ENCODE measurements around the gene RAB3GAP2.
"Not testable (repeated sequence)": the region's sequence is repeated elsewhere in the genome, so short reads cannot be mapped to it uniquely, and the experiment has no call there.

The RAB3GAP2 gene, protein sequence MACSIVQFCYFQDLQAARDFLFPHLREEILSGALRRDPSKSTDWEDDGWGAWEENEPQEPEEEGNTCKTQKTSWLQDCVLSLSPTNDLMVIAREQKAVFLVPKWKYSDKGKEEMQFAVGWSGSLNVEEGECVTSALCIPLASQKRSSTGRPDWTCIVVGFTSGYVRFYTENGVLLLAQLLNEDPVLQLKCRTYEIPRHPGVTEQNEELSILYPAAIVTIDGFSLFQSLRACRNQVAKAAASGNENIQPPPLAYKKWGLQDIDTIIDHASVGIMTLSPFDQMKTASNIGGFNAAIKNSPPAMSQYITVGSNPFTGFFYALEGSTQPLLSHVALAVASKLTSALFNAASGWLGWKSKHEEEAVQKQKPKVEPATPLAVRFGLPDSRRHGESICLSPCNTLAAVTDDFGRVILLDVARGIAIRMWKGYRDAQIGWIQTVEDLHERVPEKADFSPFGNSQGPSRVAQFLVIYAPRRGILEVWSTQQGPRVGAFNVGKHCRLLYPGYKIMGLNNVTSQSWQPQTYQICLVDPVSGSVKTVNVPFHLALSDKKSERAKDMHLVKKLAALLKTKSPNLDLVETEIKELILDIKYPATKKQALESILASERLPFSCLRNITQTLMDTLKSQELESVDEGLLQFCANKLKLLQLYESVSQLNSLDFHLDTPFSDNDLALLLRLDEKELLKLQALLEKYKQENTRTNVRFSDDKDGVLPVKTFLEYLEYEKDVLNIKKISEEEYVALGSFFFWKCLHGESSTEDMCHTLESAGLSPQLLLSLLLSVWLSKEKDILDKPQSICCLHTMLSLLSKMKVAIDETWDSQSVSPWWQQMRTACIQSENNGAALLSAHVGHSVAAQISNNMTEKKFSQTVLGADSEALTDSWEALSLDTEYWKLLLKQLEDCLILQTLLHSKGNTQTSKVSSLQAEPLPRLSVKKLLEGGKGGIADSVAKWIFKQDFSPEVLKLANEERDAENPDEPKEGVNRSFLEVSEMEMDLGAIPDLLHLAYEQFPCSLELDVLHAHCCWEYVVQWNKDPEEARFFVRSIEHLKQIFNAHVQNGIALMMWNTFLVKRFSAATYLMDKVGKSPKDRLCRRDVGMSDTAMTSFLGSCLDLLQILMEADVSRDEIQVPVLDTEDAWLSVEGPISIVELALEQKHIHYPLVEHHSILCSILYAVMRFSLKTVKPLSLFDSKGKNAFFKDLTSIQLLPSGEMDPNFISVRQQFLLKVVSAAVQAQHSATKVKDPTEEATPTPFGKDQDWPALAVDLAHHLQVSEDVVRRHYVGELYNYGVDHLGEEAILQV (N-terminal part only)

DNA sequence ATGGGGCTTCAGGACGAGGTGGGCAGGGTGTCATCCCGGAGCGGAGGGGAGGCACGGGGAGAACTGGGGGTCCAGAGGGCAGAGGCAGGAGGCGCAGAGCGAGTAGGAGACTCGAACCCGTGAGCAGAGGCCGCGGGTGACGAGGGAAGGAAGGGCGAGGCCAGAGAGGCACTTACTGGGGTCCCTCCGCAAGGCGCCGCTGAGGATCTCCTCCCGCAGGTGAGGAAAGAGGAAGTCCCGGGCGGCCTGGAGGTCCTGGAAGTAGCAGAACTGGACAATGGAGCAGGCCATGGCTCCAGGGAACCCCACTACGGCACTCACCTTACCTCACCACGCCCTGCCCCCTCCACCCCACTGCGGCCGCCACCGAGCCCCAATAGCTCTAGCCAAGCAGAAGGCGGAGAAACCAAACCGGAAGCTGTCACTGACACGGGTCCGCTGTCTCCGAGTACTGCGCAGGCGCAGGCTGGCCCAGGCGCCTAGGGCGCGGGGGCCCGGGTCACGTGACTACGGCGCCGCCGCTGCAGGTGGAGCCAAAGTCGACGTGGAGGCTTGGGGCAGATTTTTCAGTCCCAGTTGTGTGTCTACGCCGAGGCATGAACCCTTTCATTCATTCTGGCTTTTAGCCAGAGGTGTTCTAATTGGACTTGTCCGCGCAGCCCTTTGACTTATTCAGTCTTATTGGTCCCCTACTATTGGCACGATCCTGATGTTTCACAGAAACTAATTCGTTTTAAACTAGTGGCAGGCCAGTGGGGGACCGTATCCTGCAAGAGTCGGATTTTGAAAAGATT is at the start of gene RAB3GAP2:
TSS of gene RAB3GAP2 (minus strand) at position 407 of the 794 bp plus-strand sequence. CDS start at position 291, 116 bp downstream.
- DNase-seq (ENCODE audit: low read depth in 4 of 4, low spot score in 1 of 4), result peak; percentile 94 to 97 (median 94)

DNA sequence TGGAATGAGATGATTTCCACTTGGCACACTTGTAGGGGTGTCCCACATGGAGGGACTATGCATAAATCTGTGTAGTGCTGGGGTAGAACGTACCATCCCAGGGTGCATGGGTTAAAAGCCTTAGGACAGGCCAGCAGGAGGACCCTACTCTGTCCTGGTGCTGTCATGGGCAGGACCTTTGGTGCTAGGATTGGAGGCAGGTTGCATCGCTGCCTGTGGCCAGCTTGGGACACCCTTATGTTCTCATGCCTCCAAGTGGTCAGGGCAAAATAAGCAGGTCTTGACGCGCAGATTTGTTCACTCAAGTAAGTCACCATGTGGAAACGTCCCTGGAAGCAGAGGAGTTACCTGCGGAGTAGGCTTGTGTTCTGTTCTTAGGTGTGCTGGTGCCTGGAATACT is 49.5 kb upstream of the RAB3GAP2 start:
- DNase-seq (ENCODE audit: low read depth in 4 of 4, low spot score in 1 of 4), result no peak

DNA sequence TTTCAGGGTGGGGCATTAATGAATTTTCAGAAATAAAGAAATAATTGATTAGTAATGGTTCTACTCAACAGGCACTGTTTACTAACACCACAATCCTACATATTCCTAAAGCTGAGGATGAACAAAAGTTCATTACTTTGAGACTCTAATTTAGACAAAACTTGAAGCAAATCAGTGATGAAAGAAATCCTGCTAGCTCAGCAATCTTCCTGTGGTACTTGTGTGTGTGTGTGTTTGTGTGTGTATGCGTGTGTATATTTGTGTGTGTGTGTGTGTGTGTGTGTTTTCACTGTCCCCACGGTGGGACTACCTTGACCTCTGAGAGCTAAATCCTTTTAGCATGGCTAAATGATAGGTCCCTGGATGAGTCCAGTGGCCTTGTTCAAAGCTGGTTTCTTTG is 48.5 kb upstream of the RAB3GAP2 start:
- DNase-seq (ENCODE audit: low read depth in 4 of 4, low spot score in 1 of 4), result no peak

DNA sequence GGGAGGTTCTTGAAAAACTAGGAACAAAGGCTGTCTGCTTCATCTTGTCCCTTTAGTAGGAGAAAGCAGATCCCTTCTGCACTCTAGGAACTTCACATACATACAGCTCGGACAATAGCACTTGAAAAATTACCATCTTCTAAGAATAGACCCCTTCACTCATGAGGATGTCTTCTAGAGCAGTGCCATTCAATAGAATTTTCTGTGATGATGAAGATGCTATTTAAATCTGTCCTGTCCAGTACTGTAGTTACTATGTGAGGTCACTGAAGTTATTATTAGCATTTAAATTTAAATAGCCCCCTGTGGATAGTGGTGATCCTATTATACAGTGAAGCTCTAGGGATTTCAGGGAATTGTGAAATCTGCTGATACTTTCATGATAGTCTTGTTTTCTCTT is 46.4 kb upstream of the RAB3GAP2 start:
- DNase-seq (ENCODE audit: low read depth in 4 of 4, low spot score in 1 of 4), result no peak

DNA sequence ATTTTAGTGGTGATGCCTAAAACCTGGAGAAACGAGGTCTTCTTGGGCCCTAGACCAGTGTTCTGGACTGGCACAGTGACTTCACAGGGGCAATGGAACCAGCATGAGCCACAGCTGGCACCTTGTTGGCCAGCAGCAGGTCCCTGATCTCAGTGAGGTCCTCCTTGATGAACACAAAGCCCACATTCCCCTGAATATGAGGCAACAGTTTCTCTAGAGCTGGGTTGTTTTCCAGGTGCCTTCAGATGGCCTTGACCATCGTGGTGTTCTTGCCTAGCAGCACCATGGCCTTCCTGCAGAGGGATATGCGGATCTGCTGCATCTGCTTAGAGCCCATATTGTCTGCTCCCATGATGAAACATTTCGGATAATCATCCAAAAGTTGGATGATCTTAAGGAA is 44.9 kb upstream of the RAB3GAP2 start:
- no peak for DNase-seq (ENCODE audit: low read depth in 4 of 4, low spot score in 1 of 4)

DNA sequence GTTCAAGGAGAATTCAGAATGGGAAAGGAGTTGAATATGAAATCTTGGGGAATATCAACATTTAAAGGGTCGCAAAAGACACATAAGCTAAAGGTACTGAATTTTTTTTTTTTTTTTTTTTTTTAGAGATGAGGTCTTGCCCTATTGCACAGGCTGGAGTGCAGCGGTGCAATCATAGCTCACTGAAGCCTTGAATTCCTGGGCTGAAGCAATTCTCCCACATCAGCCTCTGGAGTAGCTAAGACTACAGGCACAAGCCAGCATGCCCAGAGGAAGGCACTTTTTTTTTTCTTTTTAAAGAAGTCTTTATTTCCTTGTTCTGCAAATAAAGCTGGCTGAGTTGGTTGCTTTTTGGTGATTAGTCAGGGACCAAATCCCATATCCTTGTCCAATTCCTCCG is 44.1 kb upstream of the RAB3GAP2 start:
- no peak for DNase-seq (ENCODE audit: low read depth in 4 of 4, low spot score in 1 of 4)

DNA sequence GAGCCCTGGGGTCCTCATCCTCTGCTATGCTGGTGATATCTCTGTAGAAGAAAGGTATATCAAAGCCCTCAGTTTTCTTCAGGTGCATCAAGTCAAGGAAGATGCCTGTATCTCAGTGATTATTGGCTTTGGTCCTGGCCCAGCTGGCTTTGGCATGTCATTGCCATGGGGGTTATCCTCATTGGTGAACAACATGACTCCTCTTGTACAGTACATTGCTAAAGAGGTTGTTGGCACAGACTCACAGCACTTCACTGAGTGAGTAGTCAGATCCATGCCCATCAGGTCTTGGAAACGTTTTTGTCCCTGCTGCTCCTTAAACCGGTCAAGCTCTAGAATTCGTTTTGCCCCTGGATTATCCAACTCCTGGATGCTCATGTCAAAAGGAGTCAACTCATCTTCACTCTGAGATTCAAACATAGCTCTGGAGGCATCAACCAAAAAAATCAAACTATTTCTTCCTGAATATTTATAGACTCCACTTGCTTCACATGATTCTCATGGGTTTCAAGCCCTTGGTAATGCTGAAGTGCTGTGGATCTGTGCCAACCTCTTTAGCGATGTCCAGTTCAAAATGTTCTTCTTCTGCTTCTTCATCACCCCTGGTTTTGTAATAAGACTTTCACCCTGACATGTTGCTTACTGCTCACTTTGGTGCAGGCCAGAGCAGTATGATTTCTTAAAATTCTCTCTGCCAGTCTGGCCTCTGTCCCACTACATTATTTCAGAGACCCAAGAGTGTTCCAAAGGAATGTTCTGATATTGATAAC is 43.0 kb upstream of the RAB3GAP2 start:
- no peak for DNase-seq (ENCODE audit: low read depth in 4 of 4, low spot score in 1 of 4)

DNA sequence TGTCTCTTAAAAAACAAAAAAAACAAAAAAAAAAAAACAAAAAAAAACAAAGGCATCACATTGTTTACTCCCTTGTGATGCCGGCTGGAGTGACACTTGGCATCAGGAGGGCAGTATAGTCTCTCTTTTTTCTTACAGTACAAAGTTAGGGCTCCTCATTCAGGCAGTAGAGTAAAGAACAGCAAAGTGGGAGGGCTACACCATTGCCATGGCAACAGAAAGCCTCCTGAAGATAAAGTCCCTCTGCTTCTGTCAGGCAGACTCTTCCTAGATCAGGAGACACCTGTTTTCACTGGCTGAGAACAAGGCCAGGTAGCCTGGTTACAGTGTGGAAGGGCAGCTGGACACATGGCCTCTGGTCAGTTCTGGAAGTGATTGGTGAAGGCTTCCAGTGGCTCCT is 41.3 kb upstream of the RAB3GAP2 start:
- DNase-seq (ENCODE audit: low read depth in 4 of 4, low spot score in 1 of 4), result no peak

DNA sequence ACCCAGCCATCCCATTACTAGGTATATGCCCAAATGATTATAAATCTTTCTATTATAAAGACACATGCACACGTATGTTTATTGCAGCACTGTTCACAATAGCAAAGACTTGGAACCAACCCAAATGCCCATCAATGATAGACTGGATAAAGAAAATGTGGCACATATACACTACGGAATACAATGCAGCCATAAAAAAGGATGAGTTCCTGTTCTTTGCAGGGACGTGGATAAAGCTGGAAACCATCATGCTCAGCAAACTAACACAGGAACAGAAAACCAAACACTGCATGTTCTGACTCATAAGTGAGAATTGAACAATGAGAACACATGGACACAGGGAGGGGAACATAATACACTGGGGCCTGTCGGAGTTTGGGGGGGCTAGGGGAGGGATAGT is 37.9 kb upstream of the RAB3GAP2 start:
- DNase-seq (ENCODE audit: low read depth in 4 of 4, low spot score in 1 of 4), result not testable (repeated sequence)

DNA sequence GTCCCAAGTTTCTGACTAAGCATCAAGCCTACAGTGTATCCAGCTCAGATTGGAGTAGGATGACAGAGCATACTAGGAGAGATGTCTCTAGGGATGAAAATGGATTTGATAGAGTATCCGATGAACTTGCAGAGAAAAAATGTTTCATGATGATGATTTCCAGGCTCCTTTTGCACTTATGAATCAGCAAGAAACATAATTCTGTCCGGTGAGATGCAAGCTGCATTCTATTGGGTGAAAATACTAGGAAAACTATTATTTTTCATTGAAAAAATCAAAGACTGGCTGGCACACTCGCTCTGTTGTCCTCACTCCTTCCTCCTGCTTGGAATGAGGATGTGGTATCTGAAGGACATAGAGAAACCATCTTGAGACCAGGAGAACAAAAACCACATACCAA is 35.4 kb upstream of the RAB3GAP2 start:
- no peak for DNase-seq (ENCODE audit: low read depth in 4 of 4, low spot score in 1 of 4)

DNA sequence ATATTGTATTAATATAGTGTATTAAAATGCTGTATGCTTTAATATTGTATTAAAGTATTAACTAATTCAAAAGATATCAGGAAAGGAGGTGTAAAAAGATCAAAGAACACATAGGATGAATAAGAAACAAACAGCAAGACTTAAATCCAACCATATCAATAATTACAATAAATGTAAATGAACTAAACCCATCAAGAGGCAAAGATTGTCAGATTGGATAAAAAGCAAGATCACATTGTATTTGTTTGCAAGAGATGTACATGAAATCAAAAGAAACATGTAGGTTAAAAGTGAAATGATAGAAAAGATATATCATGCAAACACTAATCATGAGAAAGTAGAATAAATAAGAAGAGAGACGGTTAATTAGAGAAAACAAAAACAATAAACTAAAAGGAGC is 34.1 kb upstream of the RAB3GAP2 start:
- DNase-seq (ENCODE audit: low read depth in 4 of 4, low spot score in 1 of 4), result no peak

DNA sequence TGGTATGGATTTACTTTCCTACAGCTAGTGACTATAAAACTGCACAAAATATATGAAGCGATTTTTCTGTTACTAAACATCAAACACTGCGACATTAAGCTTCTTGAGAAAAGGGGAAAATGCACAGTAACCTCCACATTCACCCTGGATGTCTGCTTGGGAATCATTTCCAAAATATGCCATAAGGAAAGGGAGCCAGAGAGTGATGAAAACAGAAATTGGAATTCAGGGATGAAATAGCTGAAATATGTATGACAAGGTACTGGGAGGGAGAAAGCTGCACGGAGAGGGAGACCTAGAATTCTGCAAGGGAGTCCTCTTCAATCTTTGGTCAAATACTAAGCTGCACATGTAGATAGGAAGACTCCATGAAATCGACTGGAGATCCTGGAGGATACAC is 31.6 kb upstream of the RAB3GAP2 start:
- no peak for DNase-seq (ENCODE audit: low read depth in 4 of 4, low spot score in 1 of 4)

DNA sequence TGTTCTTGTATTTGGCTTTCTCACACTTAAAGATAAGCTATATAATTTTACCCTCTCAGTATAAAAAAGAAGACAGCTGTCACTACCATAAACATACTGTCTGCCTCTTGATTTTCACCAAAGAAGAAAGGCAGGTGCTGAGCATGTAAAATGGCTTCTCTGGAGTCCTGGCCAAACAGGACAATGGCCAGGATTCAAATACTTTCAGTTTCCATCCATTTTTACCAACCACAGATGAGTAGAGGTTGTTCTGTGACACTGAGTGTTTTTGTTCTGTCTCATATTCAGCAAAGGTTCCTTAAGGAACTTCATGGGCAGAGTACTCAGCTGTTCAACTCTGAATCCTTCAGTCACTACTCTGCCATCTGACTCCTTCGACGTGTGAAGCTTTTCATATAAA is 29.4 kb upstream of the RAB3GAP2 start:
- no peak for DNase-seq (ENCODE audit: low read depth in 4 of 4, low spot score in 1 of 4)

DNA sequence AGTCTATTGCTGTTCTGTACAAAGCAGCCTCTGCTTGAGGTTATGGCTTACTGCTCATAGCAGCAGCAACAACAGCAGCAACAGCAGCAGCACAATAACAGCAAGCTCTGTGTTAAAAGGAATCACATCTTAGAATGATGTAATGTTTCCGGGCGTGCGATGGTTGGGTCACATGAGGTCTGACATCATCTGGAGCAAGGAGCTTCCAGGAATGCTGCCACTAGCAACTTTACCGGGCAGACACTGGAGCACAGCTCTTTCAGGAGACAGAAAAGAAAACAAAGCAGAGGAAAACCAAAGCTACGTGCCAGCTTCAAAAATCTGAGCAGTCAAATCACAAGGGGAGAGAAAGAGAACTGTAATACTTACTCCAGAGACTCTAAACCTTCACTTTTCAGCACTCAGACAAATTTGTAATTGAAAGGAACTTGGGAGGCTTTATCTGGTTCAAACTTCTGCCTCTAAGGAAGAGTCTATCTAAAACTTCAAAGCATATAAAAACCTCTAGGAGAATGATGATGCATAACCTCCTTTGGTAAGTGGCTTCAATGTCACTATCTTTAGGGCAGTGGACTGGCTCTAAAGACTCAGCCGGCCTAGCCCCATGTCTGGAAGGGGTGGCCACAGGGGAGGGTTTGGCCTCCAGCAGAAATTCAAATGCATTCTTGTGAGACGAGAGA is 28.3 kb upstream of the RAB3GAP2 start:
- no peak for DNase-seq (ENCODE audit: low read depth in 4 of 4, low spot score in 1 of 4)

DNA sequence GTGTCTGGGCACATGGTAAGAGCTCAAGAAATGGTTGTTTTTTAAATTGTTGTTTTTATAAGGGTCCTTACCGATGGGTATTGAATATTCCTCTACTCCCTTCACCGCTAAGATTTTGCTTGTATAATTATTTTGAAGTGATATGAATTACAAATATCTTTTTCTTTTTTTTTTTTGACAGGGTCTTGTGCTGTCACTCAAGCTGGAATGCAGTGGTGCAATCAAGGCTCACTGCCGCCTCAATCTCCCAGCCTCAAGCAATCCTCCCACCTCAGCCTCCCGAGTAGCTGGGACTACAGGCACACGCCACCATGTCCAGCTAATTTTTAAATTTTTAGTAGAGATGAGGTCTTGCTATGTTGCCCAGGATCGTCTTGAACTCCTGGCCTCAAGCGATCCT is 27.1 kb upstream of the RAB3GAP2 start:
- DNase-seq (ENCODE audit: low read depth in 4 of 4, low spot score in 1 of 4), result no peak

DNA sequence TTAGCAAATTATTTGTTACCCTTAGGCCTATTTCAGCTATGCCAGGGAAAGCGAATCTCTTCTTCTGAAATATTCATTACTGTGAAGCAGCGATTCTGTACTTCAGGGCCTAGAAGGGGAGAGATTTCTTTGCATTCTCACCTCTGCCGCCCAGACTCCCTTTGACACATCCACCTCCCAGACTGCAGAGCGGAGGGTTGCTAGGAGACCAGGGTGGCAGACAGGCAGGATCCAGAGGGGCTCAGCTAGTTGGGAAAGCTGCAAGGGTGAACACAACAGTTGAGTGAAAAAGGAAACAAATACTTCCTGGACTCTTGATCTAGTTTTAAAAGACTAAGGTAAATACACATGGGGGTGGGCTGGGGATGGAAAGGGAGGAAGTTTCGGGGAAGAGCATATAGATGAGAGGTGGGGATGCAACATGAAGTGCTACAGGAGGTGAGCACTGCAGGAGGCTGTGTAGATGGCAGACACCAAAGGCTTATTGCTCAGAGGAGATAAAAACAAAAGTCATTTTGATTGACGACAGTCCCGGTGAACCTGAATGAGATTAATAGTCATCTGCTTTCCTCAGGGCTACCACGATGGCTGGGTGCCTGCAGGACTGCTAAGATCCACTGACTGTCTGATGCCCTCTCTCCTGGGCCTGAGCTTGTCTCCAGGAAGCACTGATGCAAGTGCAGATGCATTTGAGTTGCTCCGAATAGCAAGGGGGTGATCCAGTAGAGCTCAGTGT is 26.4 kb upstream of the RAB3GAP2 start:
- DNase-seq (ENCODE audit: low read depth in 4 of 4, low spot score in 1 of 4), result no peak

DNA sequence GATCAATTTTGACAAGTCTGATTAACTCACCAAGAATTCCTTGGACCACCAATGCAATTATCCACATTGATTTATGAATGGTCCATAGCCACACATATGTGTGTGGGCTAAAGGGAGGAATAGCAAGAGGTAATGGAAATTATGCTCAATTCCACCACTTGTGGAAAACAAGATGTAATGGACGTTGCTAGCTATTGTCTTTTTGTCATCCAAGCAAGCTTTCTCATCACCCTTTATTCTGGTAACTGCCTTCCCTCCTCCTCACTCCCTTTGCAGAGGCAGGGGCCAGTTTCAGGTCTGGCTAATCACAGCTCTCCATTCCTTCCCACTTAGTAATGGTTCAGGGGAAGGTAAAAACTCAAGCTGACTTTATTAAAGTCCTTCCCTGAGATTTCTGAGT is 24.7 kb upstream of the RAB3GAP2 start:
- no peak for DNase-seq (ENCODE audit: low read depth in 4 of 4, low spot score in 1 of 4)

DNA sequence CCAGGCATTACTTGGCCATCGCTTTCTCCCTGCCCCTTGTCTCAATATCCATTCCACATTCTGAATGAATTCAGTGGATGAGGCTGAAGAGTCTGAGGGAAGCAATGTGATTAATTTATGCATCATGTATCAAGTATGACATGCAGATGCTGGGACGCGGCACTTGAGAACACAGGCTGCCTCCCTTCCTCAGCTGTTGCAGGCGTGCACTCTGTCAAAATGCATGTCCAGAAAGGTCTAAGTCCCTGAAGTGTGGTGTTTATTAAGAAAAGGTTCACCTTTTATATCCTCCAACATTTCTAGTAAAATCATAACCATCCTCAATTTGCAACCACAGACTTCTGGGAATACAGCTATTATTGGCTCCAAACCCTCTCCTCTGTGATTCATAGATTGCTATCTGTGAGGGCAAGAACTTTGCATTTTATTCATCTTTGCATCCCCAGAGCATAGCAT is 22.6 kb upstream of the RAB3GAP2 start:
- no peak for DNase-seq (ENCODE audit: low read depth in 4 of 4, low spot score in 1 of 4)

DNA sequence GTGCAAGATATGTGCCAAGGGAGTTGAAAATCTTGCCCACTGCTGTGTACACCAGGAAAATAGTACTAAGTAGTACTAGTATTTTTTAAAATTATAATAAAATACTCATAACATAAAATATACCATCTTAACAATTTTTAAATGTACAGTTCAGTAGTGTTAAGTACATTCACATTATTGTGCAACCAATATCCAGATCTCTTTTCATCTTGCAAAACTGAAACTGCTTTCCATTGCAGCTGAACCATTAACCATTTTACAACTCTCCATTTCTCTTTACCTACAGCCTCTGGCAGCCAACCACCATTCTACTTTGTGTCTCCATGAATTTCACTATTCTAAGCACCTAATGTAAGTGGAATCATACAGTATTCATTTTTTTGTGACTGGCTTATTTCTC is 19.3 kb upstream of the RAB3GAP2 start:
- no peak for DNase-seq (ENCODE audit: low read depth in 4 of 4, low spot score in 1 of 4)
